T-helper 9 cell (primary cell): ENCODE data around the gene WRNIP1.
"Not testable (repeated sequence)": the region's sequence is repeated elsewhere in the genome, so short reads cannot be mapped to it uniquely, and the experiment has no call there.

ENCODE experiments used
- DNase-seq: peaks from one replicate; pipeline ENCODE4 v3.0.0-alpha.2; 2020

Gene WRNIP1

DNA sequence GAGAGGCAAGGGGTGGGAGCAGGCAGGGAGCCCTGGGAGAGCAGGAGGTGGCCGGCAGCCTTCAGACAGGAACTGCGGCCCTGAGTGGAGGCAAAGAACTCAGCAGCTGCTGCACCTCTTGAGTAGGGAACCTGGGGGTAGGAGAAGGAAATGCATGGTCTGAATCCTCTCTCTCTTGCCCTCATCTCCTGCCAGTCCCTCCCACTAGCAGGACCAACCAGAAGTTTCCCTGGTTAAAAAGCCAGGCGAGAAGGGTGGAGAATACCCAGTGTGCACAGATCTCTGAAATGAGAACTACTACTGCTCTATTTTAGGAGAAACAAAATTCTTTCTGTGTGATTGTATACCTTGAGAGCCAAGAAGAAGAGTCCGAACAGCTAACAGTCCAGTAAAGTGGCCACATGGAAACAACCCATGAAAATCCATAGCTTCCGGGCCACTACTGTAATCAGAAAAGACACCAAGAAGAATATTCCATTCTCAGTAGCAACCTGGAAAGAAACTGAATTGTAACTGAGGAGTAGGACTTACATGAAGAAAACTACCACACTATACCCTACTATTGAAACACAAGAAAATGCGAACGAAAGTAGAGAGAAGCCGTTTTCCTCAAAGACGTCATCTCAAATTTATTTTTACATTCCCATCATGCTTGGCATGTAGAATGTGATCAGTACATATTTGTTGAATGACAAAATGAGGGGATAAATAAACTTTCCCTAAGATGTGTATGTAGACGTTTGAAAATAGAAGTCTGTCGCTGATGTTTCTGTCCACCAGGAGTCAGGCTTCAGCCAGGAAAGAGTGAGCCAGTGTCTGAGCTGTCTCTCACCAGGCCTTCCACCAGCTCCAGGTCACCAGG, 25.6 kb downstream of the WRNIP1 start:
- peak; percentile 16 for DNase-seq

DNA sequence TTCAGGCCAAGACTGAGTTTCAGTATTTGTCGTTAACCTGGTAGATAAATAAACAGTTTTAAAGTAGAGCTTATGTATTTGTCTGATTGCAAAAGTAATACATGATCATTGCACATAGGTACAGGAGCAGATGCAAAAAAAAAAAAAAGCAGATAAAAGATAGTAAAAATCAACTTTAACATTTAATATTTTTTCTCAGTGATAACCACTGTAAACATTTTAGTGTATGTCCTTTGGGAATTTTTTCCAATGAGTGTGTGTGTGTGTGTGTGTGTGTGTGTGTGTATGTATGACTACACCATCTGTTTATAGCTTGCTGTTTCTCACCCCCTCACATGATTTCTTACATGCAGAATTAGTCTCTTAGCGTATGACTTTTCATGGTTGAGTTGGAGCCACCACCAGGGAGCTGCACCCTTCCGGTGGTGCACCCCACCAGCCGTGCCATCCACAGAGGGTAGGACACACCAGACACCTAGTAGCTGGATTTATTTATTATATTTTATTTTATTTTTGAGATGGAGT, 26.3 kb downstream of the WRNIP1 start:
- DNase-seq = no peak

DNA sequence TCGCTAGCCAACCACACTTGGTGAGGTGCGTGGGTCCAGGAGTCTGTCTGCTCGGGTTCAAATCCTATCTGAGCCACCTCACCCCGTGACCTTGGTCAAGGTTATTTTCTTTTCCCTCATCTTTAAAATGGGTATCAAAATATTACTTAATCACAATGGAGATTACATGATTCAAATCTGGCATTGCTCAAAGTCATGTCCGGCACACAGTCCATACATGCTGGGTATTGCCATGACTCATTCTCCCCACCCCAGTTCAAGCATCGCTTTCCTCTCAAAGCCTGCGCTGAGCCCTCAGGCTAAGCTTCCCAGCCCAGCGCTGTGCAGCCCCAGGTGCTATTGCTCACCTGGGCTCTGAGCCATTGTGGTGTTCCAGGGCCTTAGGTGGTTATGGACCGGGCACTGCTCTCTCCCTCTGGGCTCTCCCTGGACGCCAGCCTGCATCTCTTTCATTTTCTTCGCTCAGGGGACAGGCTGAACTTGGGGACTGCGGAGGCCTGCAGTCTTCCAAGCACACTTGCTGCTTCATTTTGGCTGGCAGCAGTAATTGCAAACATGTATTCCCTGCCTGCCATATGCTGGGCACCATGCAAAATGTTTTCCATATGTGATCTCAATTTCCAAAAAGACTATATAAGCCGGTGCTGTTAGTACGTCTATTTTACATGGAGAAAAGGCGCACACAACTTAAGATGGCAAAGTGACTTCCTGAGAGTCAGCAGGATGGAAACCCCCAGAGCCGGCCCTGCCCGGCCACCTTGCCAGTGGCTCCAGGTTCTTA, 27.3 kb downstream of the WRNIP1 start:
- DNase-seq = no peak

DNA sequence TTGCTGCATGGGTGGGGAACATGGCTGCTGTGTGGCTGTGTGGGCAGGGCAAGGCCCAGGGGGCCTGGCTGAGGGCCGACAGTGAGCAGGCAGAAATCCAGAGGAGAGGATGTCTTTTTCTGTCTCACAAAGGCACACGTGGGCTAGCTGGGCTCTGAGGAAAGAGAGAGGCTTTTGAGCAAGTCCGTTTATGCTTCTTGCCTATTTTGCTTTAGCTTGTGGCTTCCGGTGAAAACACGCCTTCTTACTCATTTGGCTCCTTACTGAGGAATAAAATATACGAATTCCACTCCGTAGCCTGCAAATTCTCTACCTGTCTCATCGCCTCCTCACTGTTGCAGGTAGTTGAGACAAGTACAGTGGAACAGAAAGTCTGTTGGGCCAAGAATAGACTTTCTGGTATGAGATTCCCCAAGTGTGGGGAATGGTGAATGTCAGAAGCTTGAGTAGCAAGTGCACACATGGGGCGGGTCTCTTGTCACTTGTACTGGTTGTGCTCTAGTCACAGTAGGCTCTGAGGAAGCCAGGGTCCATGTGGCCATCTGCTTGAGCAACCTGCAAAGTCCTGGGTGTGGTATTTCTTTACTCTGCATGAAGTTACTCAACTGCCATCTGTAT, 28.4 kb downstream of the WRNIP1 start:
- no peak for DNase-seq

DNA sequence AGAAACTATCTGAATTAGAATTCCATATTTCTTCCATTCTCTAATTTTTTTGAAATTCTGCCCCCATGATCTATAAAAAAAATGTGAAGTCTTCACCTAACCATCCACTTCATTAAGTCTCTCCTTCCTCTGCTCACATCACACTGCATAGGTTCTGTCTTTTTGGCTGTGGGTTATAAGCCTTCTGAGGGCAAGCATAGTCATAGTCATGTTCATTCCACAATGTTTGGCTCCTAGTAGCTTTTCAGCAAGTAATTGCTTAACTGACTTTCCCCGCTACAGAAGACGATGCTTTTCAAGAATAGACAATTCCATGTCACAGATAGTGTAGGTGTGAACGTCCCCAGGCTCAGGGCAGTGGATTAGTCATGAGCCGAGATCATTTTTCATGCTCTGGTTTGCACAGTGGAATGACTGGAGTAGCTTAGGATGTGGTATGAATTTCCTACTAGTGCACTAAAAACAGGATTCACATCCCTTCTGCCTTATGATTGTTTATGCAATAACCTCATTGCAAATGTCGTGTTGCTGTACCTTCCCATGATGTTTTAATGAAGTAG, 29.1 kb downstream of the WRNIP1 start:
- no peak for DNase-seq

DNA sequence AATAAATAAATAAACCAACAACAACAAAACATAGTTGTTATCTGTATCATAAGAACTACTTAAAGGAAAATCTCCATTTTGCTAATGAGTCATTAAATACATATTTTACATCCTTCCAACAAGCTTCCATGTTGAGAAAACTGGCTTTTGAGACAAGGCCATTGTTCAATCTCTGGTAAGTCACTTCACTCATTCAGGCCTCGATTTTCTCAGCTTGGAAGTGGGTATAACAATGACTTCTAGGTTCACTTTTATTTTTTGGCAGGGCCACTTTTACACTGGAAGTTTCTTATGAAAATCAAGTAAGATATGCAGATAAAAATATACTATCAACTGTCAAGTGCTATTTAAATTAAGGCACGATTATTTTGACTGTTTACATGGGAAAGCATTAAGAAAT, 30.0 kb downstream of the WRNIP1 start:
- no peak for DNase-seq

DNA sequence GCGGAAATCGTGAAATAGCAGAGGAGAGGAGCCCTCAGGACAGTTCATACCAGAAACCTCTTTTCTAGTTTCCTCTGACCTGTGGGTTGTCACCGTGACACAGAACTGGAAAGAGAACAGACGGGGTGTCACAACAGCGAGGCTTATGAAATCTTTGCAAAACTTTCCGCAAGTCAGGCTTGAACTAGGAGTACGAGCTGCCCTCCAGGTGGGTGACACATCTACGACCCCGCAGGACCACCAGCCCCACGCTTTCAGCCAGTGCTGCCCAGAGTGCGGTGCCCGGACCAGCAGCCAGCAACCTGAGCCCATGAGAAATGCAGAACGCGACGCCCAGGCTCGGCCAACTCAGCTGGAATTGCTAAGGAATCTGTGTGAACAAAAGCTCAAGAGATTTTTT, 30.8 kb downstream of the WRNIP1 start:
- no peak for DNase-seq

DNA sequence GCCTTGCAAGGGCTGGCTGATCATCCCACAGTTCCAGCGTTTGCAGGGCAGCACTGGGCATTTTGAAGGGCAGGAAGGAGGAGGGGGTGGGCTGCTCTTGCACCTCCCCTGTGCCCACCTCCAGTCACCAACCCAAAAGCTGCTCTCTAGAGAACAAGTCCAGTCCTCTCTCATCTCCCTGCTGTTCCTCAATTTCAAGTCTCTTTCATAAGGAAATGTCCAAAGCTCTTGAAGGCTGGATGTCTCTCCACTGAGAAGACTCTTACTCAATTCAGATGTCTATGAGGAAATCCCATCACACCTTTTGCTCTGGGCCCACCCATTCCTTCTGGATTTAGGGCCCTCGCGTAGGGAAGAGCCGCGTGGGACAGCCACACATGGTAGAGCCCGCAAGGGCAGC, 31.7 kb downstream of the WRNIP1 start:
- no peak for DNase-seq

DNA sequence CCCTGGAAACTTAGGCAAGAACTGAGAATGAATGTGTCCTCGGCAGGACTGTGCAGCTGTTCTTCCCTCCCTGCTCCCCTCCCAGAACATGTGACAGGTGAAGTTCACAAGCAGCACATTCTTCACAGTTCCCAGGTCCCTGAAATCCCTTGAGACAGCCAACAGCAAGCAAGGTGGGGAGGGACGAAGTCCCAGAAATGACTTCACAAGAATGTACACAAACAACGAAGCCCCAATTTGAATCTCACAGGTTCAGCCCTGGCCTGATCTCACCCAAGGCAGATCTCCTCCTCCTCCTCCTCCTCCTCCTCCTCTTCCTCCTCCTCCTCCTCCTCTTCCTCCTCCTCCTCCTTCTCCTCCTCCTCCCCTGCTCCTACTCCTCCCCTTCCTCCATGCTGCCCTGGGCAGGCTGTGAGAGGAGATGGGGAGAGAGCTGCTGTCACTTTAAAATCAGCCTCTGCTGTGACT, 32.4 kb downstream of the WRNIP1 start:
- DNase-seq = no peak

DNA sequence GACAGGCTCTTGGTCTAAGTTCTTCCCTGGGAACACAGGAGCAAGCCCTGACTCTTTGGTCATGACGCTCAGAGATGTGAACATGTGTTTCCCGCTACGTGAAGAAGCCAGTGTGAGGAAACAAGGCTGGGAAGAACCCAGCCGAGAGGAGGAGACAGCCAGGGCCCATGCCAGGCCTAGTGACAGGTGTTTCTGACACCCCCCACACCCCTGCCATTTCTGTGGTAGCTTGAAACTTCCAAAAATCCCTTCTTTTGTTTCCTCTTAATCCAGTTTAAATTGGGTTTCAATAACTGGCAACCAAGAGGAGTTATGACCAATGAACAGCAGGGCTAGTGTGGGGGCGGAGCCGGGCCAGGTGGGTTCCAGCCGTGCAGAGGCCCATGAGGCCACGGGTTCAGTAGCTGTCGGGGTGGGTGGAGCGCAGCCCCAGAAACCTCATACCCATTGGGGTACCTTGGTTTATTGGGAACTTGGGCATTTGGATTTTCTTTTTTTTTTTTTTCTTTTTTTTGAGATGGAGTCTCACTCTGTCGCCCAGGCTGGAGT, 33.5 kb downstream of the WRNIP1 start:
- no peak for DNase-seq

DNA sequence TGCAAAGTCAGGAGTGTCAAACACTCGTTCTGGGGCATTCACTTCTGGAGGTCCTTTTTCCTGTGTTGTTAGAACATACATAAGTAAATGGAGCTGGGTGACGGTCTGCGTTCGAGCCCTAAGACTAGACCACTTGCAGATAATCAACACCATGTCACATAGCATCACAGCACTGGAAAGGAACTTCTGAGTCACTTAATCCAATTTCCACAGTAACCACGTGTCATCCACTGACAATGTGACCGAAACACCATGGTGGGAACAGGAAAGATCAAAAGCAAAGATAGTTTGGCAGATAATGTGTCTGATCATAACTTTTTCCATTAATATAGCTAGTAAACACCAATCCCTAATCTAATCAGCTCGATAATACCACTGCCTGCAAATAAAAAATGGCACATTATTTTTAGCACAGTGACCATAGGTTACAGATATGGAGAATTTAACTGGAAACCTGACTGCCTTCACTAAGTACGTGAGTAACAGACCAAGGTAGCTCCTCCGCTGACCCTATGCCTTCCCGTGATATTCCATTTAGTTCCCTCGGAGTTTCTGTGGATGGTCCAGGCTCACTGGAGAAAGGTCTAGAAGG, 34.8 kb downstream of the WRNIP1 start:
- DNase-seq = no peak

DNA sequence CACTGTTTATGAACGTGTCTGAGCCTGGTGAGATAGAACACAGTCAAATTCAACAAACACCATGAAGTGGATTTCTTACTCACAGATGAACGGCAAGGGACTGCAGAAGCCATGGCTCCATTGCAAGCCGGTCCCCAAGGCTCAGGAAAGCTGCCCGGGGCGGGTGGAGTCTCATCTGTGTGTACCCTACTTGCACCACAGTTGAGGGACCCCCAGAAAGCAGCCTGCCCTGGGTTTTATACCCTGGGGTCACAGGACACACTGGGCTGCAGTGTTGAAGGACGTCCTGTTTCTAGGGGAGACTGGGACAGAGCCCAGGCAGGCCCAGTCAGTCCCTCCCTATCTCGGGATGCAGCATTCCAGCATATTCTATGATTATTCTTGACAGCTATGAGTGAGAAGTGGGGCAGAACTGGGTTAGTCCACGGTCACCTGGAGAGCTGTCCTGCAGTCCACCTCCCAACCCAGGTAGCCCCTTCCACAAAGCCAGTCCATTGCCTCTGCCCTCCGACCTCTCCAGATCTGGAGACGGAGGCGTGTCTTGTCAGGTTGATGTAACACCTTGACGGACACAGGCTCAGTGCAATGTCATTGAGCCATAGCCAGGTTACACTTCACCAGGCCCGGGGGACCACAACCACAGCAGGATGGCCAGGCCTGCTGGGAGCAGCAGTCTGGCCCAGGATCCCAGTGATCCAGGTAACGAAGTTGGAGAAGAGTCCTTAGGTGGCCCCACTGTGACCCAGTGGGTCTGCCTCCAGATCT, 35.5 kb downstream of the WRNIP1 start:
- no peak for DNase-seq

DNA sequence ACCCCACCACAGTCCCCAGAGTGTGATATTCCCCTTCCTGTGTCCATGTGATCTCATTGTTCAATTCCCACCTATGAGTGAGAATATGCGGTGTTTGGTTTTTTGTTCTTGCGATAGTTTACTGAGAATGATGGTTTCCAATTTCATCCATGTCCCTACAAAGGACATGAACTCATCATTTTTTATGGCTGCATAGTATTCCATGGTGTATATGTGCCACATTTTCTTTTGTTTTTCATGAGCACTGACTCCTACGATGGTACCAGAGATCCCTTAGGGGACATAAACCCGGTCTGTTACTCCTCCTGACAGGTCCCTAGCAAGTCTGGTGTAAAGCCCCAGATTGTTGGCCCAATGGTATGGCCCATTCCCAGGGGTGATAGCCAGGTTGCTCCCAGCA, 36.5 kb downstream of the WRNIP1 start:
- DNase-seq = not testable (repeated sequence)

DNA sequence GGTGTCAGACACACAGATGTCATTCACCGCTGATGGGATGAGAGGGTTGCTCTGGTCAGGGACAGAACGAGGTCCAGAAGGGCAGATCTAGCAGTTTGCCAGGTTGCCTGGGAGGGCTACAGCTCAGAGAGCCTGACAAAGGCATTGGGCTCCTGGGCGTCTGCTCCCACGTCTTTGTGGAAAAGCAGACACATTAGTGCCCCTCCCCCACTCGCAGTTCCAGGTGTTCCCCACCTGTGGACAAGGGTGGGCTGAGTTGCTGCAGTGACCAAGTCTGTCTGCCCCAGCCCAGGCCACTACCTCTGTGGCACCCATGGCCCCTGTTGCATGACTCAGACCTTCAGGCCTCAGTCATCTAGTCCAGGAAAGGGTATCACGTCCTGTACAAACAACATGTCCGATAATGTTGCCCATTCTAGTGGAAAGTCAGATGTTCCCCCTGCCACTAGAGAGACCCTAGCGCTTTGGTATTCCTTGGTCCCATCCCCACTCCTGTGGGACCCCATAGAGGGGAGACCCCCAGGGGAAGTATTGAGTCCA, 37.4 kb downstream of the WRNIP1 start:
- no peak for DNase-seq

DNA sequence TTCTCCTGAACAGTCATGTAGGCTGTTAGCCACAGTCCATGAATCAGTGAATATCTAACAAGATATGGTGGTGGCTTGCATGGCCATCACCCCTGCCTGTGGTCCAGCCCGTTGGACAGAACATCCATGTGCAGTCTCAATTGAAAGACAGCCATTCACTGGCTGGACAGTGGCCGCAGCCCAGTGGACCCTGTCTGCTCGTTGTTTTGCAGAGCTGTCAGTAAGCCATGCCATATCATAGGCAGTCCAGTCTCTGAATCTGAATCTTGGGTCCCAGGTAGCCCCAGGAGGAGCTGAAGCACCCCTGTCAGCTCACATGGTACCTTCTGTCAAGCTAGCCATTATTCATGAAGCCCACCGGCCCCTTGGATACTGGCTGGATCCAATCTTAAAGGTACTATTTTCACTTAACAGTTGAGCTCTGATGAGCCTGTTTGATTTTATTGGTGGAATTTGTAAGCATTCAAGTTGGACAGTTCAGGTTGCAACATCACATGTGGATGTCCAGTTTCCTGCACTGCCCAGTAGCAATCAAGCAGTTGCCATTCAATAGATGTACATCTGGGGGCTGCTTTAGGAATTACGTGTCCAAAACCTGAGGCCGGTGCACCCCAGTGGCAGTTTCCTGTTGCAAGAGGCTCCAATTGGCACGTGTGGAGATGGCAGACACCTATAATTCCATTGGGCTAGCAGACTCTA, 38.7 kb downstream of the WRNIP1 start:
- no peak for DNase-seq

DNA sequence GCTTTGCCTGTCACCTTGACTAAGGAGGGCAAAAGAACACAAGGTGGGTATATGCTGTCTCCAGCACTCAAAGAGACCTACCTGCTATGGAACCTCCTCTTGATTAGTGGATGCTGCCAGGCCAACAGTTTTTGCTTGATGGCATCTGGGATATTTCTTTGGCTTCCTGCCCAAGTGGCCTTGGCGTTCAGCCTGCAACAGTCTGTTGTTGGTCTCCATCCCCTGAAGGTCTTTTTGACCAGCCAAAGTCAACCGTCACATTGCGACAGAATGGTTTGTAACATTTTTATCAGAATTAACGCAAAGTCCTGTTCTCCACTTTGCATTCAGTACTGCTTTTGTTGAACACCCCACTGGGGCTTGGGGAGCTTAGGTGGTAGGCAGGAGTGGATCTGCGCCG, 39.3 kb downstream of the WRNIP1 start:
- DNase-seq = no peak

DNA sequence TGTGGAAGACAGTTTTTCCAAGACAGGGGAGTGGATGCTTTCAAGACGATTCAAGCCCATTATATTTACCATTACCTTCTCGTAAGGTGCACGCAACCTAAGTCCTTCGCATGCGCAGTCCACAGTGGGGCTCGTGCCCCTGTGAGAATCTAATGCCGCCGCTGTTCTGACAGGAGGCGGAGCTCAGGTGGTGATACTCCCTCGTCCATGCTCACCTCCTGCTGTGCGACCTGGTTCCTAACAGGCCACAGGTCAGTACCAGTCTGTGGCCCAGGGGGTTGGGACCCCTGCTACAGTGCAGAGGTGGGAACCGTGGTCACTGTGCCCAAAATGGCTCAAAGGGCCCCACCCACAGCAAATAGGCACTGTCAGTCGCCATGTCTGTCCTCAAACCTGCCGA, 39.8 kb downstream of the WRNIP1 start:
- no peak for DNase-seq

DNA sequence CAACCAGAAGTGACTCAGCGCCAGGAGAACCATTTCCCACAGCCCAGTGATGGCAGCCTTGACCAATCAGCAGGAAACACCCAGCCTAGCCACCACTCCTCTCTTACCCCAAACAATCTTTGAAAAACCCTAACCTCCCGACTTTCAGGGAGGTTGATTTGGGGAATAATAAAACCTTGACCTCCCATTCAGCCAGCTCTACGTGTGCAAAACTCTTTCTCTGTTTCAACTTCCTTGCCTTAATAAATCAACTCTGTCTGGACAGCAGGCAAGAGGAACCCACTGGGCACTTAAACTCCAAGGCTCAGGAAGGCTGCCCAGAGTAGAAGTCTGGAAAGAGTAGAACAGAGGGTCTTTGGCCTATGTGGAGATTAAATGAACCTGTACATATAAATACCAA, 41.5 kb downstream of the WRNIP1 start:
- DNase-seq = no peak

DNA sequence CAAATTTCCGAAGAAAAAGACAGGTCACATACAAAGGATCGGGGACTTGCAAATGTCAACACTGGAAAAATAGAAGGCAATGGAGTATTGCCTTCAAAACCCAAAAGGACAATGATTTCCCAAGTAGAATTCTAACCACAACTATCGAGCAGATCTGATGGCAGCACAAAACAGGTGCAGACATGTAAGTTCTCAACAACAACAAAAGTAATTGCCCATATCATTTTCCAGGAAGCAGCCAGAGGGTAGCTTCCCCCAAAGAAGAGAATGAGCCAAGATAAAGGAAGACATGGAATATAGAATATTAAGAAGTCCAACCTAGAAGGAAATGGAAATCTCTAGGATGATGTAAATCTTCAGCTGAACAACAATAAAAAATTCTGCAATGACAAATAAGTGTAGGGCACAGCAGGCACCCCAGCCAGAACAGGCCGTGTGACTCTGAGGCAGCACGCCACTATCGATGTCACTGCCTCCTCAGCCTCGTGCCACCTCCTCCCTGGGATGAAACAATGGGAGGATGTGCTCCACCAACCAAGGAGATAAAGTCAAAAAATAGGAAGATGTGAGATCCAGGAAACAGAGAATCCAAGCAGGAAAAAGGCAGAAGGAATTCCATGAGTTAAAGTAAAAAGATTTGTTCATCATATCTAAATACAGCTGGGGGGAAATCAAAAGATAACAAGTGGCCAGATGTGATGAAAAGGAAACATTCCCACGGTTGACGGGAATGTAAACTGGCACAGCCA, 42.3 kb downstream of the WRNIP1 start:
- no peak for DNase-seq

DNA sequence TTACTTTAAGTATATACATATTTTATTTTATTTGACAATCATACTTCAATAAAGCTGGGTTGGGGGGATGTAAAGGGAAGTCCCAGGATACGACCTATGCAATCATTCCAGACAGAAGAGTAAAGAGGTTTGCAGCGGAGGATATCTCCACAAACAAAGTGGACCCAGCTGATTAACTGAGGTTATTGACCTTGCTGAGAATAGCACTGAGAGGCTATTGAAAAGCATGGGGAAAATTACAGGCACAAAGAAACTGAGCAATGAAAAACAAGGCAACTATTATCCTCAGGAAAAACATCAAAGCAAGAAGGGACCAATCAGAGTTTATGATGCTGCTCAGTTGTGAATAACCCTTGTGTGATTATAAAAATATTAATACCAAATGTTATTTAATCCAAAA, 43.8 kb downstream of the WRNIP1 start:
- DNase-seq = no peak
